Hindlimb muscle (tissue), 1 donor: ENCODE data around the gene CAMK2G. TPM values are rescaled to one million over a fixed set of nuclear protein-coding genes. Genes with fewer than 3 reads are reported as not detected.
"Not testable (repeated sequence)": the region's sequence is repeated elsewhere in the genome, so short reads cannot be mapped to it uniquely, and the experiment has no call there.

ENCODE experiments used
- DNase-seq: peaks from one replicate; pipeline ENCODE4 v3.0.0-alpha.2; 2013
- polyA plus RNA-seq: library from polyadenylated mRNA; unstranded; fragments of 120-200 nt; gene quantifications from one replicate; pipeline ENCODE4 v1.2.1, GENCODE V29; 2013; ENCODE audit not compliant: insufficient read length

CAMK2G gene
- polyA plus RNA-seq, 1 donor = 31.5 TPM

- DNase-seq = no peak
Observed at GRCh38 chr10:73809061-73809818, 65.1 kb downstream of the CAMK2G start.

GRCh38 chr10:73808021-73808815 lies 66.1 kb downstream of the CAMK2G start:
- no peak for DNase-seq

- no peak for DNase-seq
Observed at GRCh38 chr10:73807471-73807870, 66.9 kb downstream of the CAMK2G start.

- no peak for DNase-seq
Observed at GRCh38 chr10:73806176-73806950, 68.0 kb downstream of the CAMK2G start.

- DNase-seq = no peak
Observed at GRCh38 chr10:73803680-73804286, 70.6 kb downstream of the CAMK2G start.

GRCh38 chr10:73802276-73802991 lies 71.9 kb downstream of the CAMK2G start:
- no peak for DNase-seq

GRCh38 chr10:73801253-73801590 lies 73.1 kb downstream of the CAMK2G start:
- no peak for DNase-seq

- no peak for DNase-seq
Observed at GRCh38 chr10:73800560-73801252, 73.6 kb downstream of the CAMK2G start.

- DNase-seq = no peak
Observed at GRCh38 chr10:73799899-73800559, 74.3 kb downstream of the CAMK2G start.

GRCh38 chr10:73798927-73799560 lies 75.3 kb downstream of the CAMK2G start:
- DNase-seq = no peak

- DNase-seq = no peak
Observed at GRCh38 chr10:73798087-73798486, 76.3 kb downstream of the CAMK2G start.

GRCh38 chr10:73797324-73798025 lies 76.9 kb downstream of the CAMK2G start:
- DNase-seq = no peak

GRCh38 chr10:73796766-73797165 lies 77.6 kb downstream of the CAMK2G start:
- DNase-seq = no peak

- DNase-seq = not testable (repeated sequence)
Observed at GRCh38 chr10:73796035-73796434, 78.3 kb downstream of the CAMK2G start.

GRCh38 chr10:73795491-73795890 lies 78.9 kb downstream of the CAMK2G start:
- not testable (repeated sequence) for DNase-seq

- DNase-seq = no peak
Observed at GRCh38 chr10:73793456-73793855, 80.9 kb downstream of the CAMK2G start.

GRCh38 chr10:73791871-73792400 lies 82.4 kb downstream of the CAMK2G start:
- no peak for DNase-seq

- DNase-seq = no peak
Observed at GRCh38 chr10:73790886-73791625, 83.3 kb downstream of the CAMK2G start.

GRCh38 chr10:73789659-73790055 lies 84.7 kb downstream of the CAMK2G start:
- DNase-seq = no peak
